Smooth muscle cell (in vitro differentiated cells): Measurements from ENCODE around the gene JAZF1. TPM values are rescaled to one million over a fixed set of nuclear protein-coding genes. Genes with fewer than 3 reads are reported as not detected.

ENCODE experiments used
- DNase-seq: peaks from one replicate; lab custom pipeline; 2025; ENCODE audit not compliant: unreplicated experiment; lab: John Stamatoyannopoulos, UW
- H2AFZ ChIP-seq: fragments of 200-600 bp; sonication (generic); 2 replicates; pipeline ENCODE4 v1.6.0; 2016; ENCODE audit warnings: antibody characterized with exemption, low read depth, mild to moderate bottlenecking
- H3F3A ChIP-seq: fragments of 200-600 bp; sonication (generic); 2 replicates; pipeline ENCODE4 v1.6.0; 2017; ENCODE audit warnings: antibody characterized with exemption, low read depth
- H3K27ac ChIP-seq: fragments of 200-600 bp; sonication (generic); 2 replicates; pipeline ENCODE4 v1.5.1; 2016; ENCODE audit warnings: low read depth, mild to moderate bottlenecking
- H3K27me3 ChIP-seq: fragments of 200-600 bp; sonication (generic); 2 replicates; pipeline ENCODE4 v1.6.1; 2016; ENCODE audit warnings: low read depth, mild to moderate bottlenecking
- H3K36me3 ChIP-seq: fragments of 200-600 bp; sonication (generic); 2 replicates; pipeline ENCODE4 v1.5.1; 2016; ENCODE audit warnings: low read depth
- H3K4me1 ChIP-seq: fragments of 200-600 bp; sonication (generic); 2 replicates; pipeline ENCODE4 v1.5.1; 2016; ENCODE audit warnings: low read depth
- H3K4me2 ChIP-seq: fragments of 200-600 bp; sonication (generic); 2 replicates; pipeline ENCODE4 v1.6.0; 2016; ENCODE audit warnings: mild to moderate bottlenecking
- H3K4me3 ChIP-seq: fragments of 200-600 bp; sonication (generic); 2 replicates; pipeline ENCODE4 v1.5.1; 2016; ENCODE audit warnings: mild to moderate bottlenecking
- H3K79me2 ChIP-seq: fragments of 200-600 bp; sonication (generic); 2 replicates; pipeline ENCODE4 v1.6.0; 2016; ENCODE audit warnings: low read depth, mild to moderate bottlenecking
- H3K9ac ChIP-seq: fragments of 200-600 bp; sonication (generic); 2 replicates; pipeline ENCODE4 v1.6.0; 2016; ENCODE audit warnings: low read depth
- H3K9me3 ChIP-seq: fragments of 200-600 bp; sonication (generic); replicated peaks from 2 replicates; pipeline ENCODE4 v1.5.1; 2016; ENCODE audit warnings: low read depth
- H4K20me1 ChIP-seq: fragments of 200-600 bp; sonication (generic); 2 replicates; pipeline ENCODE4 v1.6.0; 2016; ENCODE audit warnings: low read depth
- WGBS: methylation state at CpG from one replicate; pipeline ENCODE4 v1.1.7; 2016; ENCODE audit warnings: low lambda C conversion rate; 5-methylcytosine and 5-hydroxymethylcytosine counted together
- polyA plus RNA-seq: library from polyadenylated mRNA; unstranded; fragments of >200 nt; fragmentation: Nextera tagmentation; extraction: Ambion mirVana; gene quantifications from 2 replicates; pipeline ENCODE4 v1.2.1, GENCODE V29; 2016
- total RNA-seq: library from RNA; depleted of rRNA; stranded (reverse); fragments of >200 nt; gene quantifications from 2 replicates; pipeline ENCODE4 v1.2.3, GENCODE V29; 2014
- TF ChIP-seq, protein P1 (sequence below): fragments of 200-600 bp; sonication (generic); IDR thresholded peaks from 2 replicates; pipeline ENCODE4 v1.5.1; 2017; ENCODE audit warnings: borderline replicate concordance, mild to moderate bottlenecking, antibody characterized with exemption; ENCODE audit not compliant: insufficient read depth, poor library complexity, severe bottlenecking

The JAZF1 gene
- total and polyA plus RNA-seq, 2 experiments from 2014 or later = 17.4 to 18.0 TPM

DNA sequence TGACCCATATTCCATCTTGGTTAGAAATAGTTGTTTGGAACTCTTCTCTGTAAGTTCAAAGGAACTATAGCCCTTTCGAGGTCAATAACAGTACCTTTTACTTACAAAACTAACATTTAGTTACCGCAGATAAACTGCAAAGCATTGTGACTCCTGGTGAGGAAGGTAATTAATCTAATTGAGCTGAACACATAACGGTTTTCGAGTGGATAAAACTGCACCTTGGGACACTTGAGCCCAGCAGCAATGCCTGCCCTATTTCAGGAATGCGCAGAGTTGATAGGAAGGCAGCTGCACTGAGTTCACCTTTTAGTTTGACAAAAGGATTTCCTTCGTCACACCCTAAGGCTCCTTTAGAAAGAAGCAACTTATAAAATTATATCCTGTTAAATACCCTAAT lies 75.4 kb downstream of the JAZF1 start:
- TF ChIP-seq, protein P1, sequence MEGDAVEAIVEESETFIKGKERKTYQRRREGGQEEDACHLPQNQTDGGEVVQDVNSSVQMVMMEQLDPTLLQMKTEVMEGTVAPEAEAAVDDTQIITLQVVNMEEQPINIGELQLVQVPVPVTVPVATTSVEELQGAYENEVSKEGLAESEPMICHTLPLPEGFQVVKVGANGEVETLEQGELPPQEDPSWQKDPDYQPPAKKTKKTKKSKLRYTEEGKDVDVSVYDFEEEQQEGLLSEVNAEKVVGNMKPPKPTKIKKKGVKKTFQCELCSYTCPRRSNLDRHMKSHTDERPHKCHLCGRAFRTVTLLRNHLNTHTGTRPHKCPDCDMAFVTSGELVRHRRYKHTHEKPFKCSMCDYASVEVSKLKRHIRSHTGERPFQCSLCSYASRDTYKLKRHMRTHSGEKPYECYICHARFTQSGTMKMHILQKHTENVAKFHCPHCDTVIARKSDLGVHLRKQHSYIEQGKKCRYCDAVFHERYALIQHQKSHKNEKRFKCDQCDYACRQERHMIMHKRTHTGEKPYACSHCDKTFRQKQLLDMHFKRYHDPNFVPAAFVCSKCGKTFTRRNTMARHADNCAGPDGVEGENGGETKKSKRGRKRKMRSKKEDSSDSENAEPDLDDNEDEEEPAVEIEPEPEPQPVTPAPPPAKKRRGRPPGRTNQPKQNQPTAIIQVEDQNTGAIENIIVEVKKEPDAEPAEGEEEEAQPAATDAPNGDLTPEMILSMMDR = no peak
- no peak overlapping the region for H3K4me3 ChIP-seq
- H2AFZ ChIP-seq = no peak overlapping the region
- no peaks in the 10 kb centered on the region for H3F3A ChIP-seq
- H4K20me1 ChIP-seq = peaks cover 63% of the 10 kb centered on the region
- no peak for DNase-seq
- no peaks in the 10 kb centered on the region for H3K27me3 ChIP-seq
- H3K4me1 ChIP-seq = peaks cover 4% of the 10 kb centered on the region
- H3K9ac ChIP-seq = no peak overlapping the region
- no peak overlapping the region for H3K27ac ChIP-seq
- peaks cover 28% of the 10 kb centered on the region for H3K79me2 ChIP-seq
- H3K4me2 ChIP-seq = no peak overlapping the region
- H3K9me3 ChIP-seq = no peaks in the 10 kb centered on the region
- no peaks in the 10 kb centered on the region for H3K36me3 ChIP-seq
- WGBS = 92% methylated on average over 6 of the region's 6 CpGs

DNA sequence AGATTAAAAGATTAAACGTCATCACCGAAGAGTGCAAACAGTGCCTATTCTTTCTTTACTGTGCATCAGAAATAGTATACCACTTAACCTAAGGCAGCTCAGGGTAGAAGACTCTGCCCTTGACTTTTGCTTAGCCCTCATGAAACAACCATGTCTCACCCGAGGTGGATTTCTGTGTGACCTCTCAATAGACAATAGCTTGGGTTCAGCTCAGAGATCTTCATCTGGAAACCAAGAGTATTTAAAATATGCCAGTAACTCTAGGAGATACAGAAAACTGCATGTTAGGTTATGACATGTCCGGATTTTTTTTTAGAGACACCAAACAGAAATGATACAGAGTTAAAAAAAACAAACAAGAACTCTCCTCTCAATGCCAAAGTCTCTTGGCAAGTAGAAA lies 75.8 kb downstream of the JAZF1 start:
- H3K9me3 ChIP-seq = no peaks in the 10 kb centered on the region
- no peaks in the 10 kb centered on the region for H3F3A ChIP-seq
- H3K79me2 ChIP-seq = peaks cover 28% of the 10 kb centered on the region
- no peak for DNase-seq
- no peak overlapping the region for H3K4me3 ChIP-seq
- no peak overlapping the region for H3K4me2 ChIP-seq
- no peak overlapping the region for H3K27ac ChIP-seq
- H3K27me3 ChIP-seq = no peaks in the 10 kb centered on the region
- H2AFZ ChIP-seq = no peak overlapping the region
- TF ChIP-seq, protein P1 = no peak
- H3K36me3 ChIP-seq = no peaks in the 10 kb centered on the region
- WGBS = 87% methylated on average over 4 of the region's 4 CpGs
- peaks cover 63% of the 10 kb centered on the region for H4K20me1 ChIP-seq
- peaks cover 4% of the 10 kb centered on the region for H3K4me1 ChIP-seq
- H3K9ac ChIP-seq = no peak overlapping the region

GRCh38 chr7:28104041-28104541 lies 76.5 kb downstream of the JAZF1 start:
- Histone ChIP-seq H3K79me2 (peaks cover 27% of the 10 kb centered on the region), H3K4me1 (peaks cover 4% of the 10 kb centered on the region), H3K9me3 (no peaks in the 10 kb centered on the region), H3K27me3 (no peaks in the 10 kb centered on the region), H2AFZ (no peak overlapping the region), H3K4me2 (peak overlapping the region; percentile 29), H3K27ac (no peak overlapping the region), H3K9ac (no peak overlapping the region), H4K20me1 (peaks cover 63% of the 10 kb centered on the region), H3F3A (no peaks in the 10 kb centered on the region), H3K4me3 (no peak overlapping the region), H3K36me3 (no peaks in the 10 kb centered on the region)
- TF ChIP-seq, protein P1 = no peak
- no peak for DNase-seq
- 64% methylated on average over 3 of the region's 3 CpGs for WGBS

- peaks cover 15% of the 10 kb centered on the region for H3K79me2 ChIP-seq
- TF ChIP-seq, protein P1 = no peak
- H3F3A ChIP-seq = no peaks in the 10 kb centered on the region
- H3K27me3 ChIP-seq = no peaks in the 10 kb centered on the region
- no peak overlapping the region for H2AFZ ChIP-seq
- no peak overlapping the region for H3K27ac ChIP-seq
- no peaks in the 10 kb centered on the region for H3K9me3 ChIP-seq
- peak overlapping the region; percentile 24 for H3K4me2 ChIP-seq
- H4K20me1 ChIP-seq = peaks cover 55% of the 10 kb centered on the region
- peaks cover 2% of the 10 kb centered on the region for H3K4me1 ChIP-seq
- 56% methylated on average over 6 of the region's 6 CpGs for WGBS
- no peak overlapping the region for H3K9ac ChIP-seq
- no peaks in the 10 kb centered on the region for H3K36me3 ChIP-seq
- no peak overlapping the region for H3K4me3 ChIP-seq
- no peak for DNase-seq
Observed at GRCh38 chr7:28102797-28103196, 77.8 kb downstream of the JAZF1 start.
